ENCODE data around the gene DEFB114.

Gene DEFB114

DNA sequence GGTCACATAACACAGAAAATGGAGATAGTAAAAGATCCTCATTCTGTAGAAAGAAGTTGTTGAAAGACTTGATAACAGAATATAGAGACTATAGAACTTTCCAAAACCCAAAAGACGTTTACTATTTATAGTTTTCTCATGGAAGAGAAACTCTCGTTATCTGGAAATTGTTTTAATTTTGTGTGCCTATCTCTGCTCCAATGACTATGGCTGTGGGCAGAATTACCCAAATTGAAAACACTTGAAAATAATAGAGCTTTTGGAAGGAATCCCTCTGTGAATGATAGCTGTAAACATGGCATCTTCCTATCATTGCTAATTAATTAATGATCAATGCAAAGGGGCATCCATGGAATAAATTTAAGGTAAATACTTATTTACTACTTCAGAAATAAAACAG lies at the start of gene DEFB114:
DEFB114 (minus strand) TSS at position 101 of the 400 bp plus-strand sequence; CDS start at position 42, 59 bp downstream.
- Histone ChIP-seq H2AFZ (ENCODE audit: low read length) (no peak within 1 kb of the TSS), H3K9me2 (replicated peaks; ENCODE audit: insufficient read depth, low read length) (no peaks in the 10 kb centered on the region), H3K9me3 (replicated peaks; ENCODE audit: insufficient read depth, low read length) (no peaks in the 10 kb centered on the region)

DNA sequence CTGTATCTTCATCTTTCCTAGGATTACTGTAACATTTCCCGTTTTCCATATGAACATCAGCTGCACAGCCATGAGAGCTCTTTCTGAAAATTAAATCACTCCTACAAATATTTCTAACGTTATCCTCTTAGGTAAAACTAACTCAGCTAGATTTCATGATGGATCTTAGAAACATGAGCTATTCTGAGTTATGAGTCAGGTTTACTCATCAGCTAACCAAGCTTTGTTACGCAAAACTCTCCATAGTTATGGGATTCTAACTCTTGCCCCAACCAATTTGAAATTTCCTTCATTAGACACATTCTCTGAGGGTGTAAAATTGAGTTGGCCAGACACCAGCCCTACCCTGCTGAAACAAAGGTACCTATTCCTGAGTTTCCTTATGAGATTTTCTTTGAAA lies 43.9 kb upstream of the DEFB114 start:
- Histone ChIP-seq H4K20me1 (ENCODE audit: insufficient read depth, low read length) (no peaks in the 10 kb centered on the region), H3K4me2 (ENCODE audit: low read depth, low read length) (no peak overlapping the region), H3K27me3 (replicated peaks; ENCODE audit: insufficient read depth, low read length) (no peaks in the 10 kb centered on the region), H3K9me2 (replicated peaks; ENCODE audit: insufficient read depth, low read length) (no peaks in the 10 kb centered on the region), H3F3A (ENCODE audit: insufficient read depth, low read length) (no peaks in the 10 kb centered on the region), H3K9ac (ENCODE audit: low read length) (no peak overlapping the region), H3K27ac (ENCODE audit: low read length) (no peak overlapping the region), H3K79me2 (ENCODE audit: low read length) (no peaks in the 10 kb centered on the region), H3K4me1 (ENCODE audit: low read length) (no peaks in the 10 kb centered on the region), H2AFZ (ENCODE audit: low read length) (no peak overlapping the region), H3K9me3 (replicated peaks; ENCODE audit: insufficient read depth, low read length) (no peaks in the 10 kb centered on the region), H3K36me3 (replicated peaks; ENCODE audit: insufficient read depth, low read length) (no peaks in the 10 kb centered on the region), H3K4me3 (ENCODE audit: low read length) (no peak overlapping the region)
- DNase-seq = no peak
- no peak for TF ChIP-seq CTCF (IDR thresholded peaks at IDR 0.05; ENCODE audit: low read length)
- no peak for TF ChIP-seq EZH2phosphoT487 (IDR thresholded peaks at IDR 0.05; ENCODE audit: low read length)
- no peak for TF ChIP-seq EZH2 (optimal IDR thresholded peaks at IDR 0.05; ENCODE audit: low read depth, low read length)

More for the DNA sequence above, at the start of gene DEFB114:
- no peak within 1 kb of the TSS for H3K4me3 ChIP-seq (ENCODE audit: low read length)
- no peak within 1 kb of the TSS for H3K27ac ChIP-seq (ENCODE audit: low read length)
- no peak within 1 kb of the TSS for H3K9ac ChIP-seq (ENCODE audit: low read length)
- no peaks in the 10 kb centered on the region for H3K4me1 ChIP-seq (ENCODE audit: low read length)
- H3K27me3 ChIP-seq (replicated peaks; ENCODE audit: insufficient read depth, low read length) = no peaks in the 10 kb centered on the region
- H3K36me3 ChIP-seq (replicated peaks; ENCODE audit: insufficient read depth, low read length) = no peaks in the 10 kb centered on the region
- H4K20me1 ChIP-seq (ENCODE audit: insufficient read depth, low read length) = no peaks in the 10 kb centered on the region
- H3K4me2 ChIP-seq (ENCODE audit: low read depth, low read length) = no peak within 1 kb of the TSS
- no peak for TF ChIP-seq CTCF (IDR thresholded peaks at IDR 0.05; ENCODE audit: low read length)
- no peak for TF ChIP-seq EZH2phosphoT487 (IDR thresholded peaks at IDR 0.05; ENCODE audit: low read length)
- TF ChIP-seq EZH2 (optimal IDR thresholded peaks at IDR 0.05; ENCODE audit: low read depth, low read length) = no peak
- H3K79me2 ChIP-seq (ENCODE audit: low read length) = no peaks in the 10 kb centered on the region
- H3F3A ChIP-seq (ENCODE audit: insufficient read depth, low read length) = no peaks in the 10 kb centered on the region
- DNase-seq = no peak

DNA sequence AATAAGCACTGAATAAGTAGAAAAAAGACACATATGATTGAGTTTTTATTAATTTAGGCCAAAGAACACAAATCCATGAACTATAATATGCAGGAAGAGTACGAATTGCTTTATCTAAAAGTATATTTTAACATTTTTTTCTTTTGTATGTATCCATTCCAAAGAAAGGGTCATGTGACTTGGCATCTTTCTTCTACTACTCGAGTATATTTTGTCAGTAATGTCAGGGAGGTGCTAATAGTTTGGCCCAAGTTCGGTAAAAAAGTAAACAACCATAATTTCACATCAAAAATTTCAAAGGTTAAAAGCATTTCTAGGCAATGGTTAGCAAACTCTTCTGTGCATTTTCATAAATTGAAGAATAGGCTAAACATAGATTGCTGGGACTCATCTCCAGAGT lies 39.2 kb upstream of the DEFB114 start:
- H3K4me3 ChIP-seq (ENCODE audit: low read length) = no peak overlapping the region
- no peaks in the 10 kb centered on the region for H3K9me2 ChIP-seq (replicated peaks; ENCODE audit: insufficient read depth, low read length)
- H3K27ac ChIP-seq (ENCODE audit: low read length) = no peak overlapping the region
- no peaks in the 10 kb centered on the region for H3K27me3 ChIP-seq (replicated peaks; ENCODE audit: insufficient read depth, low read length)
- TF ChIP-seq CTCF (IDR thresholded peaks at IDR 0.05; ENCODE audit: low read length) (no peak), EZH2phosphoT487 (IDR thresholded peaks at IDR 0.05; ENCODE audit: low read length) (no peak), EZH2 (optimal IDR thresholded peaks at IDR 0.05; ENCODE audit: low read depth, low read length) (no peak)
- H3K79me2 ChIP-seq (ENCODE audit: low read length) = no peaks in the 10 kb centered on the region
- no peak for DNase-seq
- H2AFZ ChIP-seq (ENCODE audit: low read length) = no peak overlapping the region
- H3K4me1 ChIP-seq (ENCODE audit: low read length) = no peaks in the 10 kb centered on the region
- H3F3A ChIP-seq (ENCODE audit: insufficient read depth, low read length) = no peaks in the 10 kb centered on the region
- H4K20me1 ChIP-seq (ENCODE audit: insufficient read depth, low read length) = no peaks in the 10 kb centered on the region
- H3K9me3 ChIP-seq (replicated peaks; ENCODE audit: insufficient read depth, low read length) = no peaks in the 10 kb centered on the region
- no peak overlapping the region for H3K4me2 ChIP-seq (ENCODE audit: low read depth, low read length)
- no peaks in the 10 kb centered on the region for H3K36me3 ChIP-seq (replicated peaks; ENCODE audit: insufficient read depth, low read length)
- H3K9ac ChIP-seq (ENCODE audit: low read length) = no peak overlapping the region
